SK-N-SH (cell line): ENCODE results near the gene ALDH3B1. TPM values are rescaled to one million over a fixed set of nuclear protein-coding genes. Genes with fewer than 3 reads are reported as not detected.

Experiments used
- CTCF ChIA-PET: fragments of 300-600, 350-600 bp; formaldehyde crosslinking; extraction: SDS; loops from one replicate; lab custom pipeline; 2021; lab: Yijun Ruan, JAX
- POLR2A ChIA-PET: fragments of 350-600 bp; sonication (Branson Sonifier 250); formaldehyde crosslinking; extraction: SDS; loops from one replicate; lab custom pipeline; 2020; ENCODE audit warnings: antibody characterized with exemption, inconsistent platforms; lab: Yijun Ruan, JAX
- DNase-seq: peaks from one replicate; pipeline ENCODE4 v3.0.0; 2012
- H2AFZ ChIP-seq: fragments of 200-600 bp; sonication (generic); 2 replicates; pipeline ENCODE4 v1.8.1; 2016; ENCODE audit warnings: antibody characterized with exemption, mild to moderate bottlenecking, low read depth
- H3F3A ChIP-seq: fragments of 200-600 bp; sonication (generic); replicated peaks from 2 replicates; pipeline ENCODE3; 2016; ENCODE audit warnings: antibody characterized with exemption, mild to moderate bottlenecking; ENCODE audit not compliant: insufficient read depth
- H3K27ac ChIP-seq, 2 experiments: fragments of 200-500 bp in 1 of 2; fragments of 200-600 bp in 1 of 2; sonication (Bioruptor generic) in 1 of 2; sonication (generic), shearing (Covaris generic) in 1 of 2; 2 replicates each; pipeline versions ENCODE4 v1.5.1 to v1.6.1; 2014 to 2016; ENCODE audit warnings: low read depth in 2 of 2, inconsistent platforms in 1 of 2, low read length in 1 of 2, mild to moderate bottlenecking in 1 of 2, mixed read lengths in 1 of 2
- H3K27me3 ChIP-seq: fragments of 200-600 bp; sonication (generic), shearing (Covaris generic); 2 replicates; pipeline ENCODE4 v1.6.1; 2016; ENCODE audit warnings: mixed run types; ENCODE audit not compliant: insufficient read depth
- H3K36me3 ChIP-seq, 2 experiments: fragments of 200-500 bp in 1 of 2; fragments of 200-600 bp in 1 of 2; sonication (Bioruptor generic) in 1 of 2; sonication (generic) in 1 of 2; replicated peaks in 1 of 2; 2 replicates each; pipeline versions ENCODE3 to v1.5.1; 2014 to 2016; ENCODE audit warnings: low read length in 1 of 2, mild to moderate bottlenecking in 1 of 2; ENCODE audit not compliant: insufficient read depth in 2 of 2, control insufficient read depth in 1 of 2
- H3K4me1 ChIP-seq, 2 experiments: fragments of 200-500 bp in 1 of 2; fragments of 200-600 bp in 1 of 2; sonication (Bioruptor generic) in 1 of 2; sonication (generic), shearing (Covaris generic) in 1 of 2; 2 replicates each; pipeline versions ENCODE4 v1.5.1 to v1.6.1; 2014 to 2016; ENCODE audit warnings: low read depth in 1 of 2, low read length in 1 of 2, mixed run types in 1 of 2; ENCODE audit not compliant: insufficient read depth in 2 of 2, control insufficient read depth in 1 of 2
- H3K4me2 ChIP-seq: fragments of 200-600 bp; sonication (generic), shearing (Covaris generic); 2 replicates; pipeline ENCODE4 v1.6.1; 2017; ENCODE audit warnings: mixed run types
- H3K4me3 ChIP-seq, 2 experiments: fragments of 200-500 bp in 1 of 2; fragments of 200-600 bp in 1 of 2; sonication (Bioruptor generic) in 1 of 2; sonication (generic), shearing (Covaris generic) in 1 of 2; 2 replicates each; pipeline versions ENCODE4 v1.5.1 to v1.8.1; 2014 to 2016; ENCODE audit warnings: low read depth in 2 of 2, inconsistent platforms in 1 of 2, low read length in 1 of 2, mild to moderate bottlenecking in 1 of 2, mixed read lengths in 1 of 2, moderate library complexity in 1 of 2
- H3K79me2 ChIP-seq: fragments of 200-600 bp; sonication (generic); 2 replicates; pipeline ENCODE4 v1.8.1; 2017; ENCODE audit warnings: mild to moderate bottlenecking; ENCODE audit not compliant: insufficient read depth
- H3K9ac ChIP-seq: fragments of 200-600 bp; sonication (generic); 2 replicates; pipeline ENCODE4 v1.6.1; 2017; ENCODE audit warnings: mixed run types
- H3K9me2 ChIP-seq: fragments of 200-600 bp; sonication (generic); 2 replicates; pipeline ENCODE4 v1.6.1; 2017; ENCODE audit warnings: mixed run types
- H3K9me3 ChIP-seq: fragments of 200-600 bp; sonication (generic); 2 replicates; pipeline ENCODE4 v1.6.1; 2017; ENCODE audit warnings: mixed run types, mild to moderate bottlenecking, moderate library complexity
- H4K20me1 ChIP-seq: fragments of 200-600 bp; sonication (generic); 2 replicates; pipeline ENCODE4 v1.6.1; 2017; ENCODE audit warnings: mild to moderate bottlenecking, mixed run types; ENCODE audit not compliant: insufficient read depth
- CTCF ChIP-seq: fragments of 200-600 bp; sonication (generic); IDR thresholded peaks from 2 replicates; pipeline ENCODE4 v1.6.1; 2017; ENCODE audit warnings: antibody characterized with exemption, mild to moderate bottlenecking, moderate library complexity
- FOXM1 ChIP-seq: IDR thresholded peaks from 2 replicates; pipeline ENCODE4 v1.4.0; 2012; ENCODE audit warnings: low read depth, mild to moderate bottlenecking
- JUND ChIP-seq: IDR thresholded peaks from 2 replicates; pipeline ENCODE4 v1.4.0; 2012
- MEF2A ChIP-seq: IDR thresholded peaks from 2 replicates; pipeline ENCODE4 v1.4.0; 2012; ENCODE audit warnings: low read depth, borderline replicate concordance
- RCOR1 ChIP-seq: fragments of 150-350 bp; IDR thresholded peaks from 2 replicates; pipeline ENCODE4 v1.6.1; 2017; ENCODE audit warnings: antibody characterized with exemption, low read length
- RFX5 ChIP-seq: IDR thresholded peaks from 2 replicates; pipeline ENCODE4 v1.6.1; 2012; ENCODE audit warnings: mild to moderate bottlenecking, improper control_type of control experiment, low read length
- SIN3A ChIP-seq: IDR thresholded peaks from 2 replicates; pipeline ENCODE4 v1.6.1; 2012; ENCODE audit warnings: low read depth, mild to moderate bottlenecking, low read length, moderate library complexity, borderline replicate concordance
- SMC3 ChIP-seq: IDR thresholded peaks from 2 replicates; pipeline ENCODE4 v1.6.1; 2012; ENCODE audit warnings: low read depth, low read length, improper control_type of control experiment
- TEAD4 ChIP-seq: IDR thresholded peaks from 2 replicates; pipeline ENCODE4 v1.4.0; 2012; ENCODE audit warnings: mild to moderate bottlenecking, borderline replicate concordance; ENCODE audit not compliant: insufficient read depth
- USF1 ChIP-seq: IDR thresholded peaks from 2 replicates; pipeline ENCODE4 v1.4.0; 2012; ENCODE audit warnings: low read depth, borderline replicate concordance
- YY1 ChIP-seq: IDR thresholded peaks from 2 replicates; pipeline ENCODE4 v1.4.0; 2012; ENCODE audit warnings: low read depth, mild to moderate bottlenecking
- WGBS: methylation state at CpG from one replicate; pipeline ENCODE4 v1.1.6; 2017; ENCODE audit warnings: low lambda C conversion rate; 5-methylcytosine and 5-hydroxymethylcytosine counted together
- polyA plus RNA-seq, 3 experiments: library from polyadenylated mRNA; depleted of rRNA; stranded (reverse); fragments of >200 nt; gene quantifications; 2 replicates each; pipeline ENCODE4 v1.2.3, GENCODE V29; 2012
- TF ChIP-seq, protein P1 (sequence below): fragments of 150-350 bp; IDR thresholded peaks from 2 replicates; pipeline ENCODE4 v1.6.1; 2016; ENCODE audit warnings: mild to moderate bottlenecking, low read depth, low read length

ALDH3B1 gene
- polyA plus RNA-seq, 1 of the 3 experiments (the other 2 are of a cell fraction) = 14.9 TPM

GRCh38 chr11:68044145-68044813 is 34.2 kb downstream of the ALDH3B1 start (continued):
- TF ChIP-seq, protein P1, sequence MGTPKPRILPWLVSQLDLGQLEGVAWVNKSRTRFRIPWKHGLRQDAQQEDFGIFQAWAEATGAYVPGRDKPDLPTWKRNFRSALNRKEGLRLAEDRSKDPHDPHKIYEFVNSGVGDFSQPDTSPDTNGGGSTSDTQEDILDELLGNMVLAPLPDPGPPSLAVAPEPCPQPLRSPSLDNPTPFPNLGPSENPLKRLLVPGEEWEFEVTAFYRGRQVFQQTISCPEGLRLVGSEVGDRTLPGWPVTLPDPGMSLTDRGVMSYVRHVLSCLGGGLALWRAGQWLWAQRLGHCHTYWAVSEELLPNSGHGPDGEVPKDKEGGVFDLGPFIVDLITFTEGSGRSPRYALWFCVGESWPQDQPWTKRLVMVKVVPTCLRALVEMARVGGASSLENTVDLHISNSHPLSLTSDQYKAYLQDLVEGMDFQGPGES = no peak
- TF ChIP-seq MEF2A = no peak
- TF ChIP-seq CTCF = no peak
- no peak for TF ChIP-seq SIN3A
- no peak for TF ChIP-seq JUND
- no peak for TF ChIP-seq YY1
- TF ChIP-seq RCOR1 = no peak

- Histone ChIP-seq H3K9me3 (no peaks in the 10 kb centered on the region), H3K9ac (no peak overlapping the region), H3K27me3 (no peaks in the 10 kb centered on the region), H3K79me2 (no peaks in the 10 kb centered on the region), H3K4me2 (no peak overlapping the region), H4K20me1 (no peaks in the 10 kb centered on the region)
- ChIA-PET CTCF (interaction anchor here (1.2 kb wide), 1 partner anchor 164 kb away, joined by 3 read pairs; no protein-coding TSS in a partner anchor), POLR2A (no interaction called here)
- TF ChIP-seq RFX5 (no peak), FOXM1 (no peak), SIN3A (no peak)
- TF ChIP-seq, all 33 proteins: peak for 0
- H2AFZ ChIP-seq = no peak overlapping the region
- DNase-seq = peak; percentile 31
- H3K36me3 ChIP-seq = no peaks in the 10 kb centered on the region
- no CpG with 5 or more reads among the region's 18 CpGs for WGBS
- no peaks in the 10 kb centered on the region for H3K9me2 ChIP-seq
- no peak overlapping the region for H3K4me3 ChIP-seq
- H3K27ac ChIP-seq = no peak overlapping the region
- no peaks in the 10 kb centered on the region for H3F3A ChIP-seq
- H3K4me1 ChIP-seq = peaks cover 9 to 10% of the 10 kb centered on the region in 2 experiments; a peak in 2 of 4 replicates
Measured at GRCh38 chr11:68044898-68045351, 34.8 kb downstream of the ALDH3B1 start.

DNA sequence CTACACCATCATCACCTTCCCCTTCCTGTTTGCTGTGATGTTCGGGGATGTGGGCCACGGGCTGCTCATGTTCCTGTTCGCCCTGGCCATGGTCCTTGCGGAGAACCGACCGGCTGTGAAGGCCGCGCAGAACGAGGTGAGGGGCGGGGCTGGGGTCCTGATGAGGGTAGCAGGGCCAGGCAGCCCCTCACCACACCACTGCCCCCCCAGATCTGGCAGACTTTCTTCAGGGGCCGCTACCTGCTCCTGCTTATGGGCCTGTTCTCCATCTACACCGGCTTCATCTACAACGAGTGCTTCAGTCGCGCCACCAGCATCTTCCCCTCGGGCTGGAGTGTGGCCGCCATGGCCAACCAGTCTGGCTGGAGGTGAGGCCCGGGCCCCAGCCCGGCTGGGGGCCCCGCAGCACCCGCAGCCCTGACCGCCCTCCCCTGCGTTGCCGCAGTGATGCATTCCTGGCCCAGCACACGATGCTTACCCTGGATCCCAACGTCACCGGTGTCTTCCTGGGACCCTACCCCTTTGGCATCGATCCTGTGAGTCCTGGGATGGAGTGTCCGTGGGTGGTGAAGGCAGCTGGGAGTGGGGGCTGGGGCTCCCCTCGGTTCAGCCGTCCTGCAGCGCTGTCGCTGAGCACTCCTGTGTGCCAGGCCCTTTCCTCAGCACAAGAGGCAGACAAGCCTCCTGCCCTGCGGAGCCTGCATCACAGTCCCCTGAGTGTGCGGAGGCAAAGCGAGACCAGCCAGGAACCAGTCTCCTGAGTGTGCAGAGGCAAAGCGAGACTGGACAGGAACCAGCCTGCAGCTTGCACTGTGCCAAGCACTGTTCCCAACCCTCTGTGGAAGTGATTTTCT is 37.5 kb downstream of the ALDH3B1 start:
- TF ChIP-seq USF1 (no peak), SMC3 (no peak), RCOR1 (no peak), TEAD4 (no peak)
- TF ChIP-seq, all 33 proteins: peak for 0
- no peaks in the 10 kb centered on the region for H3K79me2 ChIP-seq
- CTCF ChIA-PET = no interaction called here
- no peak for DNase-seq
- H3K4me2 ChIP-seq = no peak overlapping the region
- WGBS = 85% methylated on average over 34 of the region's 37 CpGs
- H3K9me3 ChIP-seq = no peaks in the 10 kb centered on the region
- H4K20me1 ChIP-seq = no peaks in the 10 kb centered on the region
- H2AFZ ChIP-seq = no peak overlapping the region
- no peaks in the 10 kb centered on the region for H3F3A ChIP-seq
- no peaks in the 10 kb centered on the region for H3K36me3 ChIP-seq
- H3K27me3 ChIP-seq = no peaks in the 10 kb centered on the region
- H3K4me3 ChIP-seq = no peak overlapping the region
- no peak overlapping the region for H3K27ac ChIP-seq
- H3K4me1 ChIP-seq = peaks cover 0 to 10% of the 10 kb centered on the region in 2 experiments; a peak in 1 of 4 replicates
- POLR2A ChIA-PET = no interaction called here
- H3K9ac ChIP-seq = no peak overlapping the region
- no peaks in the 10 kb centered on the region for H3K9me2 ChIP-seq
